Esophagus muscularis mucosa (tissue), 4 donors: ENCODE measurements around the gene CRYBG1.

Source experiments
- EP300 ChIP-seq: sonication (generic); formaldehyde crosslinking; IDR thresholded peaks from one replicate; pipeline ENCODE4 v1.6.1; 2017; ENCODE audit warnings: antibody characterized with exemption
- POLR2A ChIP-seq: fragments of 450-650 bp; IDR thresholded peaks from one replicate; pipeline ENCODE4 v1.6.1; 2017; ENCODE audit warnings: antibody characterized with exemption, moderate library complexity, mild to moderate bottlenecking, low read depth
- POLR2AphosphoS5 ChIP-seq, 2 donors: sonication (generic); formaldehyde crosslinking; IDR thresholded peaks; one replicate each; pipeline ENCODE4 v1.6.1; 2017; ENCODE audit warnings: antibody characterized with exemption in 2 of 2
- TF ChIP-seq, protein P1 (sequence below), 3 experiments: fragments of 200-600 bp in 2 of 3; fragments of 450-650 bp in 1 of 3; sonication (generic) in 2 of 3; IDR thresholded peaks; one replicate each; pipeline ENCODE4 v1.5.1; 2017 to 2019; ENCODE audit warnings: antibody characterized with exemption in 3 of 3, mild to moderate bottlenecking in 2 of 3, moderate library complexity in 1 of 3

GRCh38 chr6:106501960-106502371, 141.4 kb downstream of the CRYBG1 start:
- TF ChIP-seq, protein P1, sequence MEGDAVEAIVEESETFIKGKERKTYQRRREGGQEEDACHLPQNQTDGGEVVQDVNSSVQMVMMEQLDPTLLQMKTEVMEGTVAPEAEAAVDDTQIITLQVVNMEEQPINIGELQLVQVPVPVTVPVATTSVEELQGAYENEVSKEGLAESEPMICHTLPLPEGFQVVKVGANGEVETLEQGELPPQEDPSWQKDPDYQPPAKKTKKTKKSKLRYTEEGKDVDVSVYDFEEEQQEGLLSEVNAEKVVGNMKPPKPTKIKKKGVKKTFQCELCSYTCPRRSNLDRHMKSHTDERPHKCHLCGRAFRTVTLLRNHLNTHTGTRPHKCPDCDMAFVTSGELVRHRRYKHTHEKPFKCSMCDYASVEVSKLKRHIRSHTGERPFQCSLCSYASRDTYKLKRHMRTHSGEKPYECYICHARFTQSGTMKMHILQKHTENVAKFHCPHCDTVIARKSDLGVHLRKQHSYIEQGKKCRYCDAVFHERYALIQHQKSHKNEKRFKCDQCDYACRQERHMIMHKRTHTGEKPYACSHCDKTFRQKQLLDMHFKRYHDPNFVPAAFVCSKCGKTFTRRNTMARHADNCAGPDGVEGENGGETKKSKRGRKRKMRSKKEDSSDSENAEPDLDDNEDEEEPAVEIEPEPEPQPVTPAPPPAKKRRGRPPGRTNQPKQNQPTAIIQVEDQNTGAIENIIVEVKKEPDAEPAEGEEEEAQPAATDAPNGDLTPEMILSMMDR (IDR thresholded peaks at IDR 0.05) = no peak
- TF ChIP-seq EP300 (no peak), POLR2AphosphoS5 (IDR thresholded peaks at IDR 0.05) (no peak), POLR2A (no peak)
